Esophagus (tissue), 2 donors: ENCODE measurements around the gene LSM10. TPM values are rescaled to one million over a fixed set of nuclear protein-coding genes. Genes with fewer than 3 reads are reported as not detected.
A peak's percentile ranks its signal among the peaks of the same experiment; 100 is the strongest.

Source experiments
- H3K27ac ChIP-seq, 2 donors: one replicate each; pipeline ENCODE4 v1.5.1; 2013; ENCODE audit warnings: low read depth in 2 of 2, mild to moderate bottlenecking in 2 of 2, inconsistent platforms in 1 of 2, low read length in 1 of 2, moderate library complexity in 1 of 2
- H3K27me3 ChIP-seq, 2 donors: one replicate each; pipeline ENCODE4 v1.6.1; 2013; ENCODE audit warnings: low read length in 2 of 2, control low read depth in 1 of 2, mild to moderate bottlenecking in 1 of 2; ENCODE audit not compliant: insufficient read depth in 2 of 2, control insufficient read depth in 1 of 2
- H3K36me3 ChIP-seq, 2 donors: one replicate each; pipeline ENCODE4 v1.6.1; 2013; ENCODE audit warnings: low read length in 1 of 2; ENCODE audit not compliant: control insufficient read depth in 2 of 2, insufficient read depth in 2 of 2
- H3K4me1 ChIP-seq, 2 donors: one replicate each; pipeline ENCODE4 v1.6.1; 2013; ENCODE audit warnings: low read length in 1 of 2; ENCODE audit not compliant: control insufficient read depth in 2 of 2, insufficient read depth in 2 of 2
- H3K4me3 ChIP-seq, 2 donors: one replicate each; pipeline ENCODE4 v1.5.1; 2013; ENCODE audit warnings: low read length in 2 of 2, mild to moderate bottlenecking in 2 of 2, low read depth in 1 of 2, moderate library complexity in 1 of 2
- H3K9me3 ChIP-seq, 2 donors: one replicate each; pipeline ENCODE4 v1.6.1; 2013; ENCODE audit warnings: mild to moderate bottlenecking in 2 of 2, low read depth in 1 of 2, low read length in 1 of 2, moderate library complexity in 1 of 2; ENCODE audit not compliant: control insufficient read depth in 2 of 2, insufficient read depth in 1 of 2
- WGBS, 2 donors: extraction: QIAGEN DNeasy Blood & Tissue Kit; methylation state at CpG; one replicate each; pipeline ENCODE4 v1.1.7; 2013; 5-methylcytosine and 5-hydroxymethylcytosine counted together
- polyA plus RNA-seq, 2 donors: library from polyadenylated mRNA; stranded (reverse); fragments of 200-250 nt; gene quantifications; one replicate each; pipeline ENCODE4 v1.2.3, GENCODE V29; 2013
- donor health status: healthy with polysubstance abuse.
- donor health status: Bipolar disorder and iron deficiency.

LSM10 gene
- polyA plus RNA-seq, 2 donors: 16.8 to 30.7 TPM

DNA sequence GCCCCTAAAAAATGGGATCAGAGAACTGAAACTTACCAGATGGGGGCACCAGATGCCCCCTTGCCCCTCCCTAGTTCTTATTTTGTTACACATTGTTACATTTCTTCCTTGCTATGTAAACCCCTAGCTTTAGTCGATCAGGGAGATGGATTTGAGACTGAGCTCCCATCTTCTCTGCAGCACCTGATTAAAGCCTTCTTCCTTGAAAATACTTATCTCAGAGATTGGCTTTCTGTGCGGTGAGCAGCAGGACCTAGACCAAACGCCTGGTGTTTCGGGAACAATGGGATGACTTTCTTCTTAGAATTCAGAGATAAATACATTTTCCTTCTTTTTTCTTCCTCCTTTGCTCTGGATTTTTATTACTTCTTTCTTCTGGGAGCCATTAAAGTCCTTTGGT, 16.7 kb upstream of the LSM10 start:
- Histone ChIP-seq H3K27me3 (no peaks in the 10 kb centered on the region), H3K36me3 (no peaks in the 10 kb centered on the region), H3K4me3 (no peak overlapping the region), H3K4me1 (no peaks in the 10 kb centered on the region), H3K27ac (no peak overlapping the region), H3K9me3 (no peaks in the 10 kb centered on the region)
- 89 to 95% methylated on average over 4 of the region's 4 CpGs for WGBS, 2 donors

- no peaks in the 10 kb centered on the region for H3K27me3 ChIP-seq
- H3K4me3 ChIP-seq: no peak overlapping the region
- H3K4me1 ChIP-seq: no peaks in the 10 kb centered on the region
- H3K27ac ChIP-seq: peak overlapping the region; percentile 16 to 40
- no peaks in the 10 kb centered on the region for H3K36me3 ChIP-seq
- 46 to 51% methylated on average over 11 of the region's 11 CpGs for WGBS, 2 donors
- no peaks in the 10 kb centered on the region for H3K9me3 ChIP-seq
Measured at GRCh38 chr1:36411674-36412648, 14.3 kb upstream of the LSM10 start.

GRCh38 chr1:36408479-36408878, 10.8 kb upstream of the LSM10 start:
- Histone ChIP-seq H3K4me3 (no peak overlapping the region), H3K9me3 (no peaks in the 10 kb centered on the region), H3K4me1 (no peaks in the 10 kb centered on the region), H3K27ac (no peak overlapping the region), H3K27me3 (no peaks in the 10 kb centered on the region), H3K36me3 (no peaks in the 10 kb centered on the region)
- 82 to 86% methylated on average over 2 of the region's 2 CpGs for WGBS, 2 donors

DNA sequence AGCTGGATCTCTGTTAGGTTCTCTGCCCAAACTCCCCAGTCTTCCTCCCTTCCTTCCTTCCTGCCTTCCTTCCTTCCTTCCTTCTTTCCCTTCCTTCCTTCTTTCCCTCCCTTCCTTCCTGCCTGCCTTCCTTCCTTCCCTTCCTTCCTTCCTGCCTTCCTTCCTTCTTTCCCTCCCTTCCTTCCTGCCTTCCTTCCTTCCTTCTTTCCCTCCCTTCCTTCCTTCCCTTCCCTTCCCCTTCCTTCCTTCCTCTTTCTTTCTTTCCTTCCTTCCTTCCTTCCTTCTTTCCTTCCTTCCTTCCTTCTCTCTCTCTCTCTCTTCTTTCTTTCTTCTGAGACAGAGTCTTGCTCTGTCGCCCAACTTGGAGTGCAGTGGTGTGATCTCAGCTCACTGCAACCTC, 8.7 kb upstream of the LSM10 start:
- no peak overlapping the region for H3K27ac ChIP-seq
- peaks cover 0 to 2% of the 10 kb centered on the region in 2 donors for H3K4me1 ChIP-seq
- H3K27me3 ChIP-seq: no peaks in the 10 kb centered on the region
- no peak overlapping the region for H3K4me3 ChIP-seq
- no peaks in the 10 kb centered on the region for H3K9me3 ChIP-seq
- no peaks in the 10 kb centered on the region for H3K36me3 ChIP-seq
- WGBS, 2 donors: 88 to 98% methylated on average over 1 of the region's 1 CpG

- WGBS, 2 donors: 84 to 86% methylated on average over 4 of the region's 4 CpGs
- no peaks in the 10 kb centered on the region for H3K27me3 ChIP-seq
- peaks cover 0 to 6% of the 10 kb centered on the region in 2 donors for H3K4me1 ChIP-seq
- H3K36me3 ChIP-seq: no peaks in the 10 kb centered on the region
- no peak overlapping the region for H3K27ac ChIP-seq
- H3K4me3 ChIP-seq: no peak overlapping the region
- H3K9me3 ChIP-seq: no peaks in the 10 kb centered on the region
Measured at GRCh38 chr1:36402504-36402890, 4.8 kb upstream of the LSM10 start.

- H3K4me3 ChIP-seq: no peak overlapping the region
- no peaks in the 10 kb centered on the region for H3K9me3 ChIP-seq
- H3K36me3 ChIP-seq: no peaks in the 10 kb centered on the region
- H3K27me3 ChIP-seq: no peaks in the 10 kb centered on the region
- WGBS, 2 donors: 90 to 93% methylated on average over 12 of the region's 12 CpGs
- H3K4me1 ChIP-seq: peaks cover 0 to 6% of the 10 kb centered on the region in 2 donors
- no peak overlapping the region for H3K27ac ChIP-seq
Measured at GRCh38 chr1:36401602-36402503, 4.1 kb upstream of the LSM10 start.

DNA sequence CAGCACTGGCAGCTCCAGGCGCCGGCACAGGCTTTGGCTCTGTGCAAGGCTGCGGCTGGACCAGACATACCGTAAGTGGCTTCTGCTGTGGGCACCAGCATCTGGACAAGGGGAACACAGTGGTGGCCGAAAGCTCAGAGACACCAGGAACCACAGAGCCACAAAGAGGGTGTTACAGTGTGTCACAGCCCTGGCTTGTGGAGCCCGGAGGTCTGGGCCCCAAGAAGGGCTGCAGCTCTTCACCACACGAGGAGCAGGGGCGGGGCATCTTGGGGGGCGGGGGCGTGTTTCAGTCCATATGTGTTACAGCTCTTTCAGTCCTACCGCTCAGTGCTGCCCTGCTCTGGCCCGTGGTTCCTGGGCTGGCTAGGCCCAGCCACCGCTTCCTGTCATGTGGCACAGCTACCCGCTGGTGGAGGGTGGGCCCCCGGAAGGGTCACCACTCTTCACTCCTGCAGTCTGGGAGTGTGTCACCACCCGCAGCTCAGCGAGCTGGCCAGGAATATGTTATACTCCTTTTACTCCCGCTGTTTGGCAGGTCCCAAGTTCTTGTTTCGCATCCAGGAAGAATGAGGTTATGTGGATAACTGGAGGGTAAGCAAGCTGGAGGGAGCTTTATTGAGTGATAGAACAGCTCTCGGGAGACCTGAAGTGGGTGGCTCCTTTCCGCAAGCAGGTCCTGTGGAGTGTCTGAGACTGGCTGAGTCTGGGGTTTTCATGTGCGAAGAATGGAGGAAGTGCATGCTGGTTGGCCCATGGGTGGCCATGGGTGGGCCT, 3.3 kb upstream of the LSM10 start:
- H3K4me3 ChIP-seq: no peak overlapping the region
- WGBS, 2 donors: 74 to 76% methylated on average over 22 of the region's 22 CpGs
- peaks cover 0 to 10% of the 10 kb centered on the region in 2 donors for H3K4me1 ChIP-seq
- H3K36me3 ChIP-seq: no peaks in the 10 kb centered on the region
- no peaks in the 10 kb centered on the region for H3K27me3 ChIP-seq
- H3K27ac ChIP-seq: peak overlapping the region in 1 of 2 donors; percentile 47
- no peaks in the 10 kb centered on the region for H3K9me3 ChIP-seq

GRCh38 chr1:36400514-36400824, 2.8 kb upstream of the LSM10 start:
- H3K9me3 ChIP-seq: no peaks in the 10 kb centered on the region
- H3K4me3 ChIP-seq: no peak overlapping the region
- no peaks in the 10 kb centered on the region for H3K36me3 ChIP-seq
- 79 to 85% methylated on average over 10 of the region's 10 CpGs for WGBS, 2 donors
- H3K27ac ChIP-seq: peak overlapping the region in 1 of 2 donors; percentile 47
- no peaks in the 10 kb centered on the region for H3K27me3 ChIP-seq
- H3K4me1 ChIP-seq: peaks cover 0 to 10% of the 10 kb centered on the region in 2 donors

- Histone ChIP-seq H3K9me3 (no peaks in the 10 kb centered on the region), H3K4me3 (no peak overlapping the region), H3K4me1 (peaks cover 0 to 10% of the 10 kb centered on the region in 2 donors), H3K27ac (no peak overlapping the region), H3K36me3 (peaks cover 4 to 5% of the 10 kb centered on the region in 2 donors), H3K27me3 (no peaks in the 10 kb centered on the region)
- 86 to 88% methylated on average over 7 of the region's 7 CpGs for WGBS, 2 donors
Measured at GRCh38 chr1:36398370-36398977, 766 bp upstream of the LSM10 start.
